ENCODE data around the gene HOXA6.

HOXA6 gene

GRCh38 chr7:27107391-27108381 is 39.9 kb downstream of the HOXA6 start:
- no peak for DNase-seq

GRCh38 chr7:27106901-27107240 is 40.7 kb downstream of the HOXA6 start:
- no peak for DNase-seq

- no peak for DNase-seq
Measured at GRCh38 chr7:27106181-27106900, 41.2 kb downstream of the HOXA6 start.

GRCh38 chr7:27105301-27106031 is 42.1 kb downstream of the HOXA6 start:
- DNase-seq, result no peak

- DNase-seq, result no peak
Measured at GRCh38 chr7:27104341-27105058, 43.1 kb downstream of the HOXA6 start.

- no peak for DNase-seq
Measured at GRCh38 chr7:27103489-27104226, 43.9 kb downstream of the HOXA6 start.

GRCh38 chr7:27102581-27103442 is 44.8 kb downstream of the HOXA6 start, which contains the start of gene HOXA2:
Gene HOXA2 (minus strand): TSS chr7:27102683. CDS start chr7:27102500, 183 bp downstream.
- DNase-seq, result no peak

- no peak for DNase-seq
Measured at GRCh38 chr7:27101957-27102580, 45.5 kb downstream of the HOXA6 start.

GRCh38 chr7:27101171-27101956 is 46.2 kb downstream of the HOXA6 start:
- no peak for DNase-seq

GRCh38 chr7:27100694-27101170 is 46.8 kb downstream of the HOXA6 start:
- DNase-seq, result no peak

GRCh38 chr7:27099453-27100370 is 47.9 kb downstream of the HOXA6 start:
- DNase-seq, result no peak

GRCh38 chr7:27098578-27099451 is 48.8 kb downstream of the HOXA6 start:
- DNase-seq, result no peak

- no peak for DNase-seq
Measured at GRCh38 chr7:27097686-27098577, 49.6 kb downstream of the HOXA6 start.

- DNase-seq, result peak in 1 of 2 experiments; percentile 33
Measured at GRCh38 chr7:27096768-27097514, 50.6 kb downstream of the HOXA6 start.
